Cerebellar nuclear complex (tissue), 1 donor: Measurements from ENCODE around the gene CHST15.

ENCODE experiments used
- DNase-seq, 2 experiments: peaks; one replicate each; lab custom pipeline; 2025; lab: John Stamatoyannopoulos, UW

The CHST15 gene

GRCh38 chr10:123998197-123999141 lies 94.9 kb downstream of the CHST15 start:
- DNase-seq: no peak

GRCh38 chr10:123997486-123998196 lies 95.8 kb downstream of the CHST15 start:
- no peak for DNase-seq

DNA sequence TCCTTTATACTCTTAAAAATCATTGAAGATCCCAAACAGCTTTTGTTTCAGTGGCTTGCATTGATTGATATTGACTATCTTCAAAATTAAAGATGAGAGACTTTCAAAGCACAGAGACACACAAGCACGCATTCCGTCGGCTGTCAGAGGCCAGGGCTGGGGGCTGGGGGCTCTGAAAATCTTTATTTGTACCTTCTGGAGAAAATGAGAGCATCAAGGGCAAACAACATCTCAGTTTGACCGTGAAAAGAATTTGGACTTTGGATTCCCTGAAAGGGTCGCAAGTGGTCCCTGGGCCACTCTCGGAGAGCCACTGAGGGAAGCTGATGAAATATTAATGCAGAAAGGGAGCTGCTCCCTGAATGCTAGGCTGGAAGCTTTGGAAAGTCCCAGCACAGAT lies 96.4 kb downstream of the CHST15 start:
- DNase-seq: no peak

GRCh38 chr10:123996302-123996701 lies 97.1 kb downstream of the CHST15 start:
- DNase-seq: no peak

DNA sequence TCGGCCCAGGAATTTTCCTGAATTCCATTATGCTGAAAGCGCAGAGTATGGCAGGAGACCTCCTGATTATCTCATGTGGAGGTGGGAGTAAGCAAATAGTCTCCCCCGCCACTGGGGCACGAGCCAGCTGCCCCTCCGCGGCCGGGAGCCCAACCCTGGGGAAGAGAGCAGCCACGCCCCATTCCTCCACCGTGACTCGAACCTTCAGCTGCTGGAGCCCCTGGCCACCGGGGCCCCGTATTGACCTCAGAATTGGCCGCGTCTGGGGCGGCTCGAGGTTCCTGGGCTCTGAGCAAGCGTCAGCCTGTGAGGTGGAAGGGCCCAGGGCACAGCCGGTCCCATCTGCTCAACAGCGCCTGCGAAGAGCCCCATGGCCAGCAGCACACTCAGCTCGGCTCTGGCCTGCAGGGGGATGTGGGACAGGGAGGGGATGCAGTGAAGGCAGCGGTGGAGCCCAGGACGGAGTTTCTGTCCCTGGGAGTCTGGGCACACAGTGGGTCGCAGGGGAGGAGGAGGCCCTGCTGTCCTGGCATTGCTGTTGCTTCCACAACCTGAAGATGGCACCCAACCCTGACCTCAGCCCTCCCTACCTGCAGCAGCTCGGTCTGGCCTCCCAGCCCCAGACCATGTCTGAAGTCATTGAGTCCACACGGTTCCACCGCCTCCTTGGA lies 97.8 kb downstream of the CHST15 start:
- no peak for DNase-seq

DNA sequence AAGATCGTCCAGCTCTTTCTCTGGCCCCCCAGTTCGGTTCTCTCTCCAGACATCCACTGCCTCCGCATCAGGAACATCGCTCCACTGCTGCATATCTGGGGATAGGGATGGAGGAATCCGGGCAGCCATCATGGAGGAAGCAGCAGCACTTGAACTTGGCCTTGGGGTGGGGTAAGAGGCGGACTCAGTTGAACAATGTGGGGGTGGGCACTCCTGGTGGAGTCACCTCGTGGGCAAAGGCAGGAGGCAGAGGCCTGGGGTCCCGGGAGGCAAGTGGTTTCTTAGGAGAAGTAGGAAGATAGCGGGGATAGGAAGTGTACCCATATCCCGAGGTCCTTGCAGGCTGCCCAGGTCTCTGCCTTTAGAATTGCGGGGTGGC lies 98.3 kb downstream of the CHST15 start:
- DNase-seq: no peak

GRCh38 chr10:123994417-123995081 lies 98.8 kb downstream of the CHST15 start:
- DNase-seq: peak in 1 of 2 experiments; percentile 15

DNA sequence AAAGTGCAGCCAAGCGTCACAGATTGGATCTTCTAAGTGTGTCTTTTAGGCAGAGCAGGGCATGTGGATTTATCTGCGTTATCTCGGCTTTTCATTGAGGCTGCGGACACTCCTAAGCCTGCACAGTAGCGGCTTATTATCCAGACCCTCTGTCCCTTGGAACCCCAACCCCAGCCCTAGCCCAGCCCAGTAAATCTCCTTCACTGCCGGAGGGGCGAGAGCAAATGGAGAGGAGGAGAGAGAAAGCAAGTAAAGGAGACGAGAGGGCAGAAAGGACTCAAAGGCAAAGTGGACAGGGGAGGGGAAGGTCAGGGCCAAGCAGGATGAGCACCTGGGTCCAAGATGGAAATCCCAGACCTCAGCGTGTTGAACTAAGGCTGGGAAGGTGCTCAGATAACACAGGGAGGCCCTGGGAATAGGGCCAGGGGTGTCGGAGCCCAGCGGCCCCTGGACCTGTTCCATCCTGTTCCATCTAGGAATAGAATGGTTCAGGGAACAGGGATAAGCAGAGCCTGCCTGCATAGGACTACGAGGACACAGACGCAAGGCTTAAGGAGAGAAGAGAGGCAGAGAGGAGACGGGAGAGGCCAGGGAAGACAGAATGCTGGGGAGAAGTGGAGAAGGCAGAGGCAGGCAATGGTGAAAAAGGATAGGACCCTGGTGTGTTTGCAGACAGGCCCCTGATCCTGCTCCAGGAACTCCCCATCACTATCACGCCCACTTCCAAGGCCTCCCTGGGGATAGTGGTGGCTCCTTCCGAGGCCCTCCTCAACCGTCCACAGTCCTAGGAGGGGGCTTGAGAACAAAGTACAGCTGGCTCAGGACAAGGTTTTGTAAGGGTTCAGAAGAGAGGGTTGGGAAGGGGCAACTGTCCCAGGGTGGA lies 99.6 kb downstream of the CHST15 start:
- no peak for DNase-seq

GRCh38 chr10:123991611-123992570 lies 101.5 kb downstream of the CHST15 start:
- no peak for DNase-seq

- no peak for DNase-seq
Measured at GRCh38 chr10:123990889-123991288, 102.5 kb downstream of the CHST15 start.

GRCh38 chr10:123988694-123989093 lies 104.7 kb downstream of the CHST15 start:
- DNase-seq: no peak

GRCh38 chr10:123986736-123987135 lies 106.7 kb downstream of the CHST15 start:
- no peak for DNase-seq

DNA sequence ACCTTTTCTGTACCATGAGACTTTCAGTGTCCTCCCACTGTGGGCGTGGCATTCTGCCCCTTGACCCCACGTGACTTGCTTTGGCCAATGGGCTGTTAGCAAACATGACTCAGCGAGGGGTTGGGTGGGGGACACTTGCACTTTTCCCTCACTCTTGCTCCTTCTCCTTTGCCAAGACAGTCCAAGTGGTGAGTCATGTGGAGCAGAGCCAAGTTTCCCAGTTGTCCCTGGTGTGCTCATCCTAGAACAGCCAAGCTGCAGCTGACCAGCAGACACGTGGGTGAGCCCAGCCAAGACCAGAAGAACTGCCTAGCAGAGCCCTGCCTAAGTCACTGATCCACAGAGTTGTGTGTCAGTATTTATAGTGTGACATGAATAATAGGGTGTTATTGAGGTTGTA lies 119.0 kb downstream of the CHST15 start:
- no peak for DNase-seq

GRCh38 chr10:123972481-123973401 lies 120.7 kb downstream of the CHST15 start:
- DNase-seq: no peak

- DNase-seq: no peak
Measured at GRCh38 chr10:123970927-123971286, 122.5 kb downstream of the CHST15 start.

- no peak for DNase-seq
Measured at GRCh38 chr10:123970207-123970926, 123.0 kb downstream of the CHST15 start.

- DNase-seq: no peak
Measured at GRCh38 chr10:123967626-123968243, 125.7 kb downstream of the CHST15 start.

- DNase-seq: no peak
Measured at GRCh38 chr10:123966896-123967231, 126.5 kb downstream of the CHST15 start.
